GM10266 (cell line): Measurements from ENCODE around the gene TMEM134.

Source experiments
- DNase-seq: peaks from one replicate; pipeline ENCODE4 v3.0.0; 2012; ENCODE audit errors: extremely low spot score
- CTCF ChIP-seq: IDR thresholded peaks from 2 replicates; pipeline ENCODE4 v1.5.1; 2012; ENCODE audit warnings: mild to moderate bottlenecking, low read depth; ENCODE audit not compliant: control insufficient read depth, insufficient read depth; ENCODE audit errors: missing control alignments

Gene TMEM134

DNA sequence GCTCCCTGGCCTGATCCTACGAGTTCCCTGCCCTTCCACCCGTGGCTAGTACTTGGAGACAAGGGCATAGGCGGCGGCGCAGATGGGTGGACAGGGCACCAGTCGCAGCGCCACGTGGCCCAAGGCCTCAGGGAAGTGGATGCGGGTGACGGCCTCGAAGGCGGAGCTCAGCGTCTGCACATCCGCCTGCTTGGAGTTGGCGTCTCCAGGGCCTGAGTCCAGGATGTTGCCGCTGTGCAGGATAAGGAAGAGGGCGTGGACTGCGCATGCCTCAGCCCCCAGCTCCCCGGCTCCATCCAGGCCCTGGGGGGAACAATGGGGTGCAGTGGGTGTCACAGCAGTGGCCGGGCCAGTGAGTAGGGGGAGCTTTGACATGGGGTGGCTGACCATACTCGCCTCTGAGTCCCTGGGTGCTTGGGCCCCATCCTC lies 29.5 kb upstream of the TMEM134 start:
- TF ChIP-seq CTCF: no peak
- DNase-seq: no peak

GRCh38 chr11:67497656-67498291 lies 28.7 kb upstream of the TMEM134 start:
- no peak for TF ChIP-seq CTCF
- no peak for DNase-seq

GRCh38 chr11:67496113-67496512 lies 27.1 kb upstream of the TMEM134 start:
- TF ChIP-seq CTCF: no peak
- no peak for DNase-seq

GRCh38 chr11:67495234-67496005 lies 26.4 kb upstream of the TMEM134 start:
- no peak for DNase-seq
- no peak for TF ChIP-seq CTCF

- TF ChIP-seq CTCF: no peak
- DNase-seq: no peak
Measured at GRCh38 chr11:67494371-67495233, 25.6 kb upstream of the TMEM134 start.

- no peak for TF ChIP-seq CTCF
- no peak for DNase-seq
Measured at GRCh38 chr11:67493548-67494370, 24.7 kb upstream of the TMEM134 start.
